Measurements from ENCODE around the gene PHF2. TPM values are rescaled to one million over a fixed set of nuclear protein-coding genes. Genes with fewer than 3 reads are reported as not detected.
"Not testable (repeated sequence)": the region's sequence is repeated elsewhere in the genome, so short reads cannot be mapped to it uniquely, and the experiment has no call there.

PHF2 gene
- total and polyA plus RNA-seq, 10 donors, result 11.2 to 46.2 (median 31.0) TPM

- intact Hi-C loops (cut with DNase I; ENCODE audit: low total_unique reads), result no loop called here
- H3K36me3 ChIP-seq, result peaks cover 0 to 95% (median 48%) of the 10 kb centered on the region in 6 donors
- no peaks in the 10 kb centered on the region for H3K27me3 ChIP-seq (replicated peaks in 1 of 7)
- DNase-seq, result peak; percentile 71
- no peak overlapping the region for H3K27ac ChIP-seq
- 92 to 98% (median 95%) methylated on average over 21 to 27 of the region's 27 CpGs for WGBS, 5 donors
- H3K9me3 ChIP-seq, result no peaks in the 10 kb centered on the region
- H3K4me1 ChIP-seq, result no peaks in the 10 kb centered on the region
- no peak overlapping the region for H3K4me3 ChIP-seq
- no peak for TF ChIP-seq CTCF (IDR thresholded peaks at IDR 0.05 in 8 of 11, conservative IDR thresholded peaks at IDR 0.05 in 3 of 11)
- no peak for TF ChIP-seq POLR2A (IDR thresholded peaks at IDR 0.05)
- no peak for TF ChIP-seq POLR2AphosphoS5 (IDR thresholded peaks at IDR 0.05)
Measured at GRCh38 chr9:93665637-93666438, 89.5 kb downstream of the PHF2 start.

- intact Hi-C loops (cut with DNase I; ENCODE audit: low total_unique reads); H3K4me1 ChIP-seq; H3K27me3 ChIP-seq (replicated peaks in 1 of 7); DNase-seq; H3K4me3 ChIP-seq; H3K9me3 ChIP-seq; H3K27ac ChIP-seq: not testable (repeated sequence)
- WGBS, 5 donors, result 92 to 96% (median 95%) methylated on average over 6 of the region's 6 CpGs
- H3K36me3 ChIP-seq, result peaks cover 0 to 90% (median 47%) of the 10 kb centered on the region in 6 donors
Measured at GRCh38 chr9:93666439-93666784, 90.0 kb downstream of the PHF2 start.

GRCh38 chr9:93667006-93667405 lies 90.6 kb downstream of the PHF2 start:
- Histone ChIP-seq H3K4me1 (no peaks in the 10 kb centered on the region), H3K27ac (no peak overlapping the region), H3K36me3 (peaks cover 0 to 87% (median 47%) of the 10 kb centered on the region in 6 donors), H3K9me3 (no peaks in the 10 kb centered on the region), H3K4me3 (no peak overlapping the region), H3K27me3 (replicated peaks in 1 of 7) (no peaks in the 10 kb centered on the region)
- WGBS, 5 donors, result 91 to 98% (median 97%) methylated on average over 13 to 18 of the region's 18 CpGs
- intact Hi-C loops (cut with DNase I; ENCODE audit: low total_unique reads), result no loop called here
- TF ChIP-seq CTCF (IDR thresholded peaks at IDR 0.05 in 8 of 11, conservative IDR thresholded peaks at IDR 0.05 in 3 of 11) (no peak), POLR2AphosphoS5 (IDR thresholded peaks at IDR 0.05) (peak in 1 of 3 donors; percentile 27), POLR2A (IDR thresholded peaks at IDR 0.05) (no peak)
- DNase-seq, result peak; percentile 75

GRCh38 chr9:93667627-93668026 lies 91.2 kb downstream of the PHF2 start:
- WGBS, 5 donors, result 67 to 88% (median 79%) methylated on average over 4 of the region's 4 CpGs
- Histone ChIP-seq H3K36me3 (peaks cover 0 to 83% (median 44%) of the 10 kb centered on the region in 6 donors), H3K9me3 (no peaks in the 10 kb centered on the region), H3K27ac (no peak overlapping the region), H3K27me3 (replicated peaks in 1 of 7) (no peaks in the 10 kb centered on the region), H3K4me3 (no peak overlapping the region), H3K4me1 (no peaks in the 10 kb centered on the region)
- TF ChIP-seq POLR2A (IDR thresholded peaks at IDR 0.05) (no peak), POLR2AphosphoS5 (IDR thresholded peaks at IDR 0.05) (no peak), CTCF (IDR thresholded peaks at IDR 0.05 in 8 of 11, conservative IDR thresholded peaks at IDR 0.05 in 3 of 11) (no peak)
- intact Hi-C loops (cut with DNase I; ENCODE audit: low total_unique reads), result no loop called here
- peak; percentile 53 for DNase-seq

Measured in spleen (tissue), 11 donors.